GM13977 (cell line): Measurements from ENCODE around the gene ARHGEF39.

Experiments used
- DNase-seq: peaks from one replicate; pipeline ENCODE4 v3.0.0; 2012; ENCODE audit warnings: low spot score
- in situ Hi-C: fragments of 300-500 bp; cut with MboI; formaldehyde crosslinking; loops from one replicate; pipeline ENCODE4 v1.12.0; 2022; ENCODE audit warnings: low sequenced_read_pairs, low pct_unique_long_range_greater_than_20kb, mixed read lengths, inconsistent platforms; ENCODE audit not compliant: unreplicated experiment
- TF ChIP-seq, protein P1 (sequence below): IDR thresholded peaks from 2 replicates; pipeline ENCODE4 v1.5.1; 2012; ENCODE audit warnings: mild to moderate bottlenecking, control low read depth; ENCODE audit not compliant: insufficient read depth; ENCODE audit errors: extremely low read depth, missing control alignments

The ARHGEF39 gene

GRCh38 chr9:35688558-35689541 lies 23.9 kb upstream of the ARHGEF39 start:
- TF ChIP-seq, protein P1, sequence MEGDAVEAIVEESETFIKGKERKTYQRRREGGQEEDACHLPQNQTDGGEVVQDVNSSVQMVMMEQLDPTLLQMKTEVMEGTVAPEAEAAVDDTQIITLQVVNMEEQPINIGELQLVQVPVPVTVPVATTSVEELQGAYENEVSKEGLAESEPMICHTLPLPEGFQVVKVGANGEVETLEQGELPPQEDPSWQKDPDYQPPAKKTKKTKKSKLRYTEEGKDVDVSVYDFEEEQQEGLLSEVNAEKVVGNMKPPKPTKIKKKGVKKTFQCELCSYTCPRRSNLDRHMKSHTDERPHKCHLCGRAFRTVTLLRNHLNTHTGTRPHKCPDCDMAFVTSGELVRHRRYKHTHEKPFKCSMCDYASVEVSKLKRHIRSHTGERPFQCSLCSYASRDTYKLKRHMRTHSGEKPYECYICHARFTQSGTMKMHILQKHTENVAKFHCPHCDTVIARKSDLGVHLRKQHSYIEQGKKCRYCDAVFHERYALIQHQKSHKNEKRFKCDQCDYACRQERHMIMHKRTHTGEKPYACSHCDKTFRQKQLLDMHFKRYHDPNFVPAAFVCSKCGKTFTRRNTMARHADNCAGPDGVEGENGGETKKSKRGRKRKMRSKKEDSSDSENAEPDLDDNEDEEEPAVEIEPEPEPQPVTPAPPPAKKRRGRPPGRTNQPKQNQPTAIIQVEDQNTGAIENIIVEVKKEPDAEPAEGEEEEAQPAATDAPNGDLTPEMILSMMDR = no peak
- DNase-seq = peak; percentile 52
- in situ Hi-C loops = no loop called here

- DNase-seq = no peak
- TF ChIP-seq, protein P1 = no peak
- in situ Hi-C loops = no loop called here
These were observed 23.1 kb upstream of the ARHGEF39 start for GRCh38 chr9:35687972-35688557.

GRCh38 chr9:35687306-35687705 lies 22.3 kb upstream of the ARHGEF39 start:
- TF ChIP-seq, protein P1 = no peak
- DNase-seq = no peak
- in situ Hi-C loops = no loop called here

- no peak for DNase-seq
- in situ Hi-C loops = no loop called here
- TF ChIP-seq, protein P1 = no peak
These were observed 21.5 kb upstream of the ARHGEF39 start for GRCh38 chr9:35686222-35687203.

- TF ChIP-seq, protein P1 = no peak
- DNase-seq = no peak
These were observed 20.5 kb upstream of the ARHGEF39 start for GRCh38 chr9:35685506-35685905.

GRCh38 chr9:35684921-35685320 lies 19.9 kb upstream of the ARHGEF39 start:
- in situ Hi-C loops = no loop called here
- DNase-seq = no peak
- TF ChIP-seq, protein P1 = no peak

More at GRCh38 chr9:35685506-35685905, 20.5 kb upstream of the ARHGEF39 start:
- in situ Hi-C loops = no loop called here
